Measurements from ENCODE around the gene STK10.

DNA sequence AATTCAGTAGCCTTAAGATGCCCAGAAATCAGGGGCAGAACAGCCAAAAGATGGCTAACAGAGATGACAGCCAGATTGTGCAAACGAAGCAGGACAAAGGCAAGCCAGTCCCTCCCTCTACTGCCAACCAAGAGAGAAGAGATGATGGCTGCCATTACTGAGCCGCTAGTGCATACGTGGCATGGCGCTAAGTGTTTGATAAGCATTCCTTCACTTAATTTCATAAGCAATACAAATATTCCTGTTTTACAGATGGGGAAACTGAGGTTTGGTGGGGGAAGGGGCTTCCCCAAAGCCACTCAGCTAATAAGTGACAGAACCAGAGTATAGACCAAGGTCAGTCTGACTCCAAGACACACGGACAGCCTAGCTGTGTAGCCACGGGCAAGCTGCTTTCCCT is 44.1 kb downstream of the STK10 start:
- TF ChIP-seq, protein P1, sequence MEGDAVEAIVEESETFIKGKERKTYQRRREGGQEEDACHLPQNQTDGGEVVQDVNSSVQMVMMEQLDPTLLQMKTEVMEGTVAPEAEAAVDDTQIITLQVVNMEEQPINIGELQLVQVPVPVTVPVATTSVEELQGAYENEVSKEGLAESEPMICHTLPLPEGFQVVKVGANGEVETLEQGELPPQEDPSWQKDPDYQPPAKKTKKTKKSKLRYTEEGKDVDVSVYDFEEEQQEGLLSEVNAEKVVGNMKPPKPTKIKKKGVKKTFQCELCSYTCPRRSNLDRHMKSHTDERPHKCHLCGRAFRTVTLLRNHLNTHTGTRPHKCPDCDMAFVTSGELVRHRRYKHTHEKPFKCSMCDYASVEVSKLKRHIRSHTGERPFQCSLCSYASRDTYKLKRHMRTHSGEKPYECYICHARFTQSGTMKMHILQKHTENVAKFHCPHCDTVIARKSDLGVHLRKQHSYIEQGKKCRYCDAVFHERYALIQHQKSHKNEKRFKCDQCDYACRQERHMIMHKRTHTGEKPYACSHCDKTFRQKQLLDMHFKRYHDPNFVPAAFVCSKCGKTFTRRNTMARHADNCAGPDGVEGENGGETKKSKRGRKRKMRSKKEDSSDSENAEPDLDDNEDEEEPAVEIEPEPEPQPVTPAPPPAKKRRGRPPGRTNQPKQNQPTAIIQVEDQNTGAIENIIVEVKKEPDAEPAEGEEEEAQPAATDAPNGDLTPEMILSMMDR (IDR thresholded peaks at IDR 0.05; ENCODE audit: low read depth, low read length, missing input control): no peak
- no peak for TF ChIP-seq FOXA1 (IDR thresholded peaks at IDR 0.05)
- TF ChIP-seq, protein P2, sequence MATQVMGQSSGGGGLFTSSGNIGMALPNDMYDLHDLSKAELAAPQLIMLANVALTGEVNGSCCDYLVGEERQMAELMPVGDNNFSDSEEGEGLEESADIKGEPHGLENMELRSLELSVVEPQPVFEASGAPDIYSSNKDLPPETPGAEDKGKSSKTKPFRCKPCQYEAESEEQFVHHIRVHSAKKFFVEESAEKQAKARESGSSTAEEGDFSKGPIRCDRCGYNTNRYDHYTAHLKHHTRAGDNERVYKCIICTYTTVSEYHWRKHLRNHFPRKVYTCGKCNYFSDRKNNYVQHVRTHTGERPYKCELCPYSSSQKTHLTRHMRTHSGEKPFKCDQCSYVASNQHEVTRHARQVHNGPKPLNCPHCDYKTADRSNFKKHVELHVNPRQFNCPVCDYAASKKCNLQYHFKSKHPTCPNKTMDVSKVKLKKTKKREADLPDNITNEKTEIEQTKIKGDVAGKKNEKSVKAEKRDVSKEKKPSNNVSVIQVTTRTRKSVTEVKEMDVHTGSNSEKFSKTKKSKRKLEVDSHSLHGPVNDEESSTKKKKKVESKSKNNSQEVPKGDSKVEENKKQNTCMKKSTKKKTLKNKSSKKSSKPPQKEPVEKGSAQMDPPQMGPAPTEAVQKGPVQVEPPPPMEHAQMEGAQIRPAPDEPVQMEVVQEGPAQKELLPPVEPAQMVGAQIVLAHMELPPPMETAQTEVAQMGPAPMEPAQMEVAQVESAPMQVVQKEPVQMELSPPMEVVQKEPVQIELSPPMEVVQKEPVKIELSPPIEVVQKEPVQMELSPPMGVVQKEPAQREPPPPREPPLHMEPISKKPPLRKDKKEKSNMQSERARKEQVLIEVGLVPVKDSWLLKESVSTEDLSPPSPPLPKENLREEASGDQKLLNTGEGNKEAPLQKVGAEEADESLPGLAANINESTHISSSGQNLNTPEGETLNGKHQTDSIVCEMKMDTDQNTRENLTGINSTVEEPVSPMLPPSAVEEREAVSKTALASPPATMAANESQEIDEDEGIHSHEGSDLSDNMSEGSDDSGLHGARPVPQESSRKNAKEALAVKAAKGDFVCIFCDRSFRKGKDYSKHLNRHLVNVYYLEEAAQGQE (IDR thresholded peaks at IDR 0.05): no peak
